HG03457 (cell line): ENCODE results near the gene TRPM2.

Experiments used
- ATAC-seq: cut with Tn5 transposase; IDR thresholded peaks from one replicate; pipeline ENCODE4 v1.9.1; 2021; ENCODE audit warnings: moderate number of reproducible peaks; ENCODE audit not compliant: unreplicated experiment

The TRPM2 gene

DNA sequence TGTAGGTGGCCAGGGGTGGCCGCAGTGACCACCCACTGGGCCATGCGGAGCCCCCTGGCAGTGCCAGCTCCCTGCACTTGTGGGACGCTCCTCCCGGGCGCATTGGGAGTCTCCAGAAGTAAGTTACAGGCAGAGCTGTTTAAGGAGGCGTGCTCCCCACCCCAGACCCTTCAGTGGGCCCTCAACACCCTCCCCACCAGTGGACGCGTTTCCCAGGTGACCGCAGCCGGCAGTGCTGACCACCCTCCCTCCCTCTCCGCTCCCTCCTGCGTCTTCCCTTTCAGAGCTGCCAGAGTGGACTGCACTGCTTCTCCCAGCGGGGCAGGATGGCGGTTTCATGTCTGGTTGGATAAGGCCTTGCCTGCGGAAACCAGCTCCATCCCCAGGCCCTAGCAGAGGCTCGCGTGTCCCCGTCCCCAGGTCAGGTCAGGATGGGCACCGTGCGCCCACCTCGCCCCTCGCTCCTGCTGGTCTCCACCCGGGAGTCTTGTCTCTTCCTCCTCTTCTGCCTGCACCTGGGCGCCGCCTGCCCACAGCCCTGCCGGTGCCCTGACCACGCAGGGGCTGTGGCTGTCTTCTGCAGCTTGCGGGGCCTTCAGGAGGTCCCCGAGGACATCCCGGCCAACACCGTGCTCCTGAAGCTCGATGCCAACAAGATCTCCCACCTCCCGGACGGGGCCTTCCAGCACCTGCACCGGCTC lies 102.9 kb downstream of the TRPM2 start:
- no peak for ATAC-seq

GRCh38 chr21:44456915-44457736 lies 103.7 kb downstream of the TRPM2 start:
- ATAC-seq: no peak

DNA sequence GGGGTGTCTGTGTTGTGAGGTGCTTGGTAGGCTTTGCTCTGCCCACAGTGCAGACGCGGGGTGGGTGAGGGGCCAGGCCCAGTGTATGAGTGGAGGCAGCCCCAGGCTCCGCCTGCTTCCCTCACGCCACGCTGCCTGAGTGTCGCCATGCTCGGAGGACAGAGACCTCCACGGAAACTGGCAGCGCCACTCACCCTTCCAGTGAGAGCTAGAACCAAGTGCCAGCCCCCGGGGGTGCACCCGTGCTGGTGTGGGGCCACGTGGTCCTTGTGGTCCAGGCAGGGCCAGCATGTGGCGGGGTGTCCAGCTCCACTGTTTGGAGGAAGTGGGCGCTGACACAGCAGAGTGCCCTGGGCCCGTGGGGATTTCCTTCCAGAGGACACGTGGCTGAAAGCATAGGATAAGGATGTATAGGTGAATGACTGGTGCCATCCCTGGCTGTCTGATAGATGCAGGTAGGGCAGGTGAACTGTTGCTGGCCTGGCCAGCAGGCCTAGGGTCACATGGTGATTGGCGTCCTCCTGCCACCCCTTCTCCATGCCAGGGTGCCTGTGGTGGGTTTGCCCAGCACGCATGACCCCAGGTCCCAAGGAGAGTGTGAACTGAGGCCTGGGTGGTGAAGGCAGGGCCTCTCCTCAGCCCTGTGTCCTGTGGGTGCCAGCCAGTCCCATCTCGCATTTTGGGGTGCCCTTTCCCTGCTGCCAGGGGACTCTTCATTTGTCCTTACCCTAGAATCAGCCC lies 105.7 kb downstream of the TRPM2 start:
- no peak for ATAC-seq

- ATAC-seq: no peak
These were observed 106.5 kb downstream of the TRPM2 start for GRCh38 chr21:44459712-44460440.

DNA sequence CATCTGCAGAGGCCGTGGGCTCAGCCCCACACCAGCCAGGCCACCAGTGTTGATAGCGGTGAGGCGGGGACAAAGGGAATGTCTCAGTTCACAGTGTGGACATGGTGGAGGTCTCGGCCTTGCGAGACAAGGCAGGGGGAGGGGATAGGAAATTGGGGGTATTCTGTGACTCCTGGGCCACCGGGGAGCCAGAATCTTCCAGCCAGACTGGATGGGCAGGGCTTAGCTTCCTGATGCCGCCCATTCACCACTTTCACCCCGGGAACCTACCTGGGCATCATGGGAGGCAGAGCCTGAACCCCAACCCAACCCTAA lies 107.0 kb downstream of the TRPM2 start:
- no peak for ATAC-seq

GRCh38 chr21:44461005-44461404 lies 107.6 kb downstream of the TRPM2 start:
- no peak for ATAC-seq

- ATAC-seq: no peak
These were observed 108.1 kb downstream of the TRPM2 start for GRCh38 chr21:44461464-44462001.

DNA sequence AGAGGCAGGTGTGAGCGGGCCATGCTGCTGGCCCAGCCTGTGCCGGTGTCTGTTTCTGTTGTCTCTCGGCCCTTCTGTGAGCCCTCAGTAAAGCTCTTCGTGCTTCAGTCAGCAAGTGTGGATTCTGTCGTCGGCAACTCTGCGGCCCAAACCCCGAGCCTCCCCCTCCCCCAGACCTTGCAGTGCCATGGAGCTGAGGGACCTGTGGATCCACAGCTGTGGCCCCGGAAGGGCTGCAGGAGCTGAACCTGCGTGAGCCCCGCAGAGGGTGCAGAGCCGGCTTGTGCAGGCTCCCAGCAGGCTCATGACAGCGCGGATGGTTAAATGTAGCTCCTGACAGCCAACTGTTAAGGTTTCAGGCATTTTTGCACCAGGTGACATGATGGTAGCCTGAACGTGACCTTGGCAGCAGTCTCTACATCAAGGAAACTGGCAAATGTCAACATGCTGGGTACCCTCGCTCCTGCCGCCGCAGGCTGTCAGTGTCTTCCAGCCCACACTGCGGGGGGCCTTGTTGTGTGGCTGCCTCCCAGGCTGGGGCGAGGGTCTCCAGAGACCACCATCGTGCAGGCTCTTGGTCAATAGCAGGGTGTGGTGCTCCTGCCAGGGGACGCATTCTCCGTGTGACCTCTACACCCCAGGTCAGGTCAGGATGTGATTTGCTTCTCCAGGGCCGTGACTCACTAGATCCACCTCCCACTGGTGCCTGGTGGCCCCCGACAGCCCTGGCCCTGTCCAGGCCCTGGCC lies 108.8 kb downstream of the TRPM2 start:
- ATAC-seq: no peak

DNA sequence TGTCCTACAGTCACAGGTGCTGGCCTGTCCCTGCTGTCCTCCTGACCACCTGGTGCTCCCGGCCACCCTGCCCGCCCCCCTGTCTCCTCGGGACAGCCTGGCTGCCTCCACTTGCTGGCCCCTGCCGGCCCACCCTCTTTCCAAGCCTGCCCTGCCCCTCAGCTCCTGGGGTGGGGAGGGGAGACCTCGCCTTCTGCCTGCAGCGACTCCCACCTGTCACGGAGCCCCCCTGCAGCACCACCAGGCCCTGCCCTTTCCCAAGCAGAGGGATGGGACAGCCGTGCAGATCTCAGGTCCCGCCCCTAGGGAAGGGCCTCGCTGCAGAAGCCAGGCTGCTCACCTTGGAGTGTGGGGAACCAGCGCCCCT lies 109.4 kb downstream of the TRPM2 start:
- no peak for ATAC-seq

GRCh38 chr21:44463724-44464123 lies 110.3 kb downstream of the TRPM2 start:
- ATAC-seq: no peak

GRCh38 chr21:44464351-44464750 lies 110.9 kb downstream of the TRPM2 start:
- ATAC-seq: no peak

DNA sequence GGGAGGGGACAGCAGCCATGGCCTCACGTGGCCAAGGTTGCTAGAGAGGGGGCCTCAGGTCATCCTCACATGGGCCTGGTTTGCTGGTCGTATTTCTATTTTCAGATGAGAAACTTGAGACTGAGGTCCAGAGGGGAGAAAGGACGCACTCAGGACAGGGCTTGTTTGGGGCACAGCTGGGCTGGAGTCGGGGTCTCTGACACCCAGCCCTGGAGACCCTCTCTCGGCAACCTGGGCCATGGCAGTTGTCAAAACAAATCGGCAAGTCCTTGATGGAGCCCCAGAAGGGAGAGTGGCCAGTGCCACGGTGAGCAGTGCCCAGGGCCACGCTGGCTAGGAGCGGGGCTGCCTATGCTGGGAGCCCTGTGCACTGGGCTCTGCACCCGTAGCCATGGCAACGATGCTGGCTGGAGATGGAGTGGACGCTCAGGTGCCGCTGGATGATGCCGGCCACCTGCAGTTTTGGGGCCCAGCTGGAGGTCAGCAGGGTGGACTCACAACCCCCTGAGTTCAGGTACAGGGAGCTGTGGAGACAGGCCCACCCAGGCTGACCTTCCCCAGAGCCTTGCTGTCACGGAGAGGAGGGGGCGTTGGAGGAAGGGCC lies 113.0 kb downstream of the TRPM2 start:
- no peak for ATAC-seq

DNA sequence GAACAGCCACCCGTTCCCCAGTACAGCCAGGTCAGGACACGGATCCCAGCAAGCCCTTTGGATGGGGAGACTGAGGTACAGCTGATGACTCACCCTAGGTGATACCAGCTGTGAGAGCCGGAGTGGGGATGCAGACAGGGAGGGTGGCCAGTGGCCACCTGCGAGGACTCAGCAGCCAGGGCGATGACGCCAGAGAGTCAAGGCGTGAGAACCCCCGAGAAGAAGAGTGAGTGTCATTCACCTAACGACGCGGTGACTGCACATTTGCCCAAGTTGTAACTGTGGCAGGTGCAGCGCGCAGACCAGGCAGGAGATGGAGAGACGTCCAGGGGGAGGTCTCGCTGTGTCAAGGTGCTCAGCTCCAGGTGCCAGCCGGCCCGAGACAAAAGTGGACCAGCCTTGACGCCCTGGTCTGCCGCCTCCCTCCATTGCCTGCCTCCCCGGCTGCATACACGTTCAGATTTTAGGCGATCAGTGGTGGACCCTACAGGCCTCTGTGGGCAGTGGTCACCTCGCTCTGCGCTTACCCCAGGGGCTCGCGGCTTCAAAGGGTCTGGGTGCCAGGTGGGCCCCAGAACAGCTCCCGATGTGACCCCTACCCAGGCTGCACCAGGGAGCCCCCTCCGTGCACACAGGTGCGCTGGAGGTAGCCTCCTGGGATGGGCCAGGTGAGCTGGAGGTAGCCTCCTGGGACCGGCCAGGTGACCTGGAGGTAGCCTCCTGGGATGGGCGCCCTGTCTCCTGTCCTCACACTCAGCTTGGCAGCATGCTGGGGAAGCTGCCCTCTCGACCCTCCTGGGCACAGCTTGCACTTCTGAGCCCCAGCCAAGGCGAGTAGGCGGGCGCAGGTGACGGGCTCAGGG lies 113.8 kb downstream of the TRPM2 start:
- ATAC-seq: no peak

- no peak for ATAC-seq
These were observed 114.4 kb downstream of the TRPM2 start for GRCh38 chr21:44467859-44468195.

DNA sequence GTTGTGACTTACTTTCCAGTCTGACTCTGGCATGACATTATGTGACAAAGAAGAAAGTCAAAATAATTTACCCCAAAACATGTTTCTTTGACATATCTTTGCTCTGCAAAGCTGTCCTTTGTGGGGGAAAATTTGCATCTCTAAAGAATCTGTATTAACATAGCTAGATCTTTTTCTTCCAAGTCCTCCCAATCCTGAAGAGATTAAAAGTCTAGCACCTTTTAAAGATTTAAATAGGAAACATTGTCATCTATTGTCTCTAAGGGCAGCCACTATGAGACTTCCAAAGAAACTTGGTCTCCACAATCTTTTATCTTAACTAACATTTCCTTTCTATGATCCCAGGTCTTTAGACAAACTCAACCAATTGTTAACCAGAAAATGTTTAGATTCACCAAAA lies 117.9 kb downstream of the TRPM2 start:
- no peak for ATAC-seq

GRCh38 chr21:44471996-44472395 lies 118.6 kb downstream of the TRPM2 start:
- ATAC-seq: no peak

- ATAC-seq: no peak
These were observed 120.6 kb downstream of the TRPM2 start for GRCh38 chr21:44473915-44474555.

GRCh38 chr21:44475266-44475845 lies 121.9 kb downstream of the TRPM2 start:
- no peak for ATAC-seq
